ENCODE results near the gene PIWIL1. TPM values are rescaled to one million over a fixed set of nuclear protein-coding genes. Genes with fewer than 3 reads are reported as not detected.
A peak's percentile ranks its signal among the peaks of the same experiment; 100 is the strongest.

Gene PIWIL1
- total RNA-seq, 2 experiments from 2014 or later, result not detected

GRCh38 chr12:130369816-130370215 lies 32.1 kb downstream of the PIWIL1 start:
- DNase-seq, result no peak
- H3K36me3 Mint-ChIP-seq, result no peaks in the 10 kb centered on the region
- no peaks in the 10 kb centered on the region for H3K4me1 Mint-ChIP-seq
- ATAC-seq (ENCODE audit: low read depth), result no peak
- H3K9me3 Mint-ChIP-seq, result no peaks in the 10 kb centered on the region
- POLR2A ChIA-PET, result no interaction called here
- no peak overlapping the region for H3K27ac Mint-ChIP-seq
- H3K4me3 Mint-ChIP-seq, result no peak overlapping the region
- peaks cover 3% of the 10 kb centered on the region for H3K27me3 Mint-ChIP-seq

- H3K4me1 Mint-ChIP-seq, result no peaks in the 10 kb centered on the region
- H3K9me3 Mint-ChIP-seq, result no peaks in the 10 kb centered on the region
- H3K4me3 Mint-ChIP-seq, result no peak overlapping the region
- DNase-seq (no peak), ATAC-seq (ENCODE audit: low read depth) (no peak)
- no peak overlapping the region for H3K27ac Mint-ChIP-seq
- no peaks in the 10 kb centered on the region for H3K36me3 Mint-ChIP-seq
- H3K27me3 Mint-ChIP-seq, result peaks cover 3% of the 10 kb centered on the region
- POLR2A ChIA-PET, result no interaction called here
Observed at GRCh38 chr12:130371296-130371695, 33.6 kb downstream of the PIWIL1 start.

GRCh38 chr12:130372936-130373335 lies 35.2 kb downstream of the PIWIL1 start:
- Mint-ChIP-seq H3K27ac (no peak overlapping the region), H3K9me3 (no peaks in the 10 kb centered on the region), H3K27me3 (peaks cover 3% of the 10 kb centered on the region), H3K4me1 (no peaks in the 10 kb centered on the region), H3K36me3 (no peaks in the 10 kb centered on the region), H3K4me3 (no peak overlapping the region)
- ATAC-seq (ENCODE audit: low read depth) (no peak), DNase-seq (no peak)
- POLR2A ChIA-PET, result no interaction called here

- Mint-ChIP-seq H3K9me3 (no peaks in the 10 kb centered on the region), H3K4me3 (no peak overlapping the region), H3K4me1 (no peaks in the 10 kb centered on the region), H3K36me3 (no peaks in the 10 kb centered on the region), H3K27me3 (peaks cover 3% of the 10 kb centered on the region), H3K27ac (no peak overlapping the region)
- ATAC-seq (ENCODE audit: low read depth) (no peak), DNase-seq (no peak)
- POLR2A ChIA-PET, result no interaction called here
Observed at GRCh38 chr12:130374083-130374482, 36.4 kb downstream of the PIWIL1 start.

- H3K27ac Mint-ChIP-seq, result no peak overlapping the region
Observed at GRCh38 chr12:130375296-130376287, 37.9 kb downstream of the PIWIL1 start.

GRCh38 chr12:130382818-130383217 lies 45.1 kb downstream of the PIWIL1 start:
- ATAC-seq (ENCODE audit: low read depth) (no peak), DNase-seq (no peak)
- Mint-ChIP-seq H3K36me3 (no peaks in the 10 kb centered on the region), H3K27me3 (no peaks in the 10 kb centered on the region), H3K4me1 (no peaks in the 10 kb centered on the region), H3K4me3 (no peak overlapping the region), H3K9me3 (peaks cover 6% of the 10 kb centered on the region), H3K27ac (no peak overlapping the region)
- POLR2A ChIA-PET, result no interaction called here

More at GRCh38 chr12:130375296-130376287, 37.9 kb downstream of the PIWIL1 start:
- Mint-ChIP-seq H3K9me3 (no peaks in the 10 kb centered on the region), H3K4me1 (no peaks in the 10 kb centered on the region), H3K27me3 (no peaks in the 10 kb centered on the region), H3K36me3 (no peaks in the 10 kb centered on the region), H3K4me3 (no peak overlapping the region)
- no peak for ATAC-seq (ENCODE audit: low read depth)
- POLR2A ChIA-PET, result no interaction called here
- no peak for DNase-seq

GRCh38 chr12:130384234-130384633 lies 46.5 kb downstream of the PIWIL1 start:
- no peak for DNase-seq

GRCh38 chr12:130385193-130385592 lies 47.5 kb downstream of the PIWIL1 start:
- ATAC-seq (ENCODE audit: low read depth) (no peak), DNase-seq (no peak)
- Mint-ChIP-seq H3K27me3 (no peaks in the 10 kb centered on the region), H3K36me3 (no peaks in the 10 kb centered on the region), H3K9me3 (peaks cover 6% of the 10 kb centered on the region), H3K4me3 (no peak overlapping the region), H3K4me1 (no peaks in the 10 kb centered on the region), H3K27ac (no peak overlapping the region)
- POLR2A ChIA-PET, result no interaction called here

More at GRCh38 chr12:130384234-130384633, 46.5 kb downstream of the PIWIL1 start:
- Mint-ChIP-seq H3K27ac (no peak overlapping the region), H3K27me3 (no peaks in the 10 kb centered on the region), H3K4me3 (no peak overlapping the region), H3K9me3 (peaks cover 6% of the 10 kb centered on the region), H3K36me3 (no peaks in the 10 kb centered on the region), H3K4me1 (no peaks in the 10 kb centered on the region)
- ATAC-seq (ENCODE audit: low read depth), result no peak
- POLR2A ChIA-PET, result no interaction called here

GRCh38 chr12:130391186-130391585 lies 53.5 kb downstream of the PIWIL1 start:
- POLR2A ChIA-PET, result no interaction called here
- DNase-seq (no peak), ATAC-seq (ENCODE audit: low read depth) (no peak)
- Mint-ChIP-seq H3K9me3 (peaks cover 7% of the 10 kb centered on the region), H3K4me3 (no peak overlapping the region), H3K4me1 (peaks cover 5% of the 10 kb centered on the region), H3K36me3 (no peaks in the 10 kb centered on the region), H3K27ac (no peak overlapping the region), H3K27me3 (peaks cover under 1% of the 10 kb centered on the region)

GRCh38 chr12:130394906-130395305 lies 57.2 kb downstream of the PIWIL1 start:
- Mint-ChIP-seq H3K4me1 (peaks cover 11% of the 10 kb centered on the region), H3K27ac (no peak overlapping the region), H3K27me3 (peaks cover 9% of the 10 kb centered on the region), H3K9me3 (peaks cover 7% of the 10 kb centered on the region), H3K4me3 (peak overlapping the region; percentile 25), H3K36me3 (no peaks in the 10 kb centered on the region)
- no peak for DNase-seq
- POLR2A ChIA-PET, result no interaction called here
- no peak for ATAC-seq (ENCODE audit: low read depth)

- ATAC-seq (ENCODE audit: low read depth) (no peak), DNase-seq (no peak)
- Mint-ChIP-seq H3K36me3 (no peaks in the 10 kb centered on the region), H3K27me3 (peaks cover 9% of the 10 kb centered on the region), H3K9me3 (no peaks in the 10 kb centered on the region), H3K27ac (no peak overlapping the region), H3K4me3 (no peak overlapping the region), H3K4me1 (peaks cover 11% of the 10 kb centered on the region)
- POLR2A ChIA-PET, result no interaction called here
Observed at GRCh38 chr12:130396667-130397066, 59.0 kb downstream of the PIWIL1 start.

- Mint-ChIP-seq H3K27me3 (peaks cover 14% of the 10 kb centered on the region), H3K9me3 (no peaks in the 10 kb centered on the region), H3K4me1 (peaks cover 11% of the 10 kb centered on the region), H3K27ac (no peak overlapping the region), H3K36me3 (no peaks in the 10 kb centered on the region), H3K4me3 (no peak overlapping the region)
- no peak for ATAC-seq (ENCODE audit: low read depth)
- DNase-seq, result no peak
- POLR2A ChIA-PET, result no interaction called here
Observed at GRCh38 chr12:130398100-130398848, 60.6 kb downstream of the PIWIL1 start.

- POLR2A ChIA-PET, result no interaction called here
- Mint-ChIP-seq H3K9me3 (no peaks in the 10 kb centered on the region), H3K4me1 (peaks cover 2% of the 10 kb centered on the region), H3K4me3 (no peak overlapping the region), H3K27me3 (peaks cover 9% of the 10 kb centered on the region), H3K36me3 (no peaks in the 10 kb centered on the region), H3K27ac (no peak overlapping the region)
- ATAC-seq (ENCODE audit: low read depth) (no peak), DNase-seq (no peak)
Observed at GRCh38 chr12:130401703-130402102, 64.0 kb downstream of the PIWIL1 start.

- no peaks in the 10 kb centered on the region for H3K9me3 Mint-ChIP-seq
- no peak overlapping the region for H3K4me3 Mint-ChIP-seq
- no peaks in the 10 kb centered on the region for H3K36me3 Mint-ChIP-seq
- POLR2A ChIA-PET, result no interaction called here
- no peak for ATAC-seq (ENCODE audit: low read depth)
- DNase-seq, result no peak
- no peak overlapping the region for H3K27ac Mint-ChIP-seq
- peaks cover 5% of the 10 kb centered on the region for H3K27me3 Mint-ChIP-seq
- H3K4me1 Mint-ChIP-seq, result no peaks in the 10 kb centered on the region
Observed at GRCh38 chr12:130405332-130405731, 67.6 kb downstream of the PIWIL1 start.

Measured in activated naive CD8-positive, alpha-beta T cell treated with anti-CD3 and anti-CD28 coated beads, Interleukin-2, amount 10 ng/mL, durations not matched to agents 7 days and 5 days (primary cell).